Esophagus muscularis mucosa (tissue), 4 donors: ENCODE data around the gene FAM25G. TPM values are rescaled to one million over a fixed set of nuclear protein-coding genes. Genes with fewer than 3 reads are reported as not detected.
A peak's percentile ranks its signal among the peaks of the same experiment; 100 is the strongest.

Experiments
- DNase-seq: peaks from one replicate; pipeline ENCODE4 v3.0.0-alpha.2; 2017; ENCODE audit errors: extremely low spot score
- H3K27ac ChIP-seq, 4 donors: fragments of 200-600 bp; sonication (generic); replicated peaks in 1 of 4; 1 replicate in 3 of 4; 2 replicates in 1 of 4; pipeline ENCODE4 v1.5.1; 2016 to 2019; ENCODE audit warnings: mild to moderate bottlenecking in 1 of 4
- H3K27me3 ChIP-seq, 4 donors: fragments of 200-600 bp; sonication (generic); one replicate each; pipeline versions ENCODE4 v1.5.1 to v1.6.0; 2016 to 2019
- H3K36me3 ChIP-seq, 4 donors: fragments of 200-600 bp; sonication (generic); one replicate each; pipeline ENCODE4 v1.5.1; 2016 to 2019
- H3K4me1 ChIP-seq, 4 donors: fragments of 200-600 bp; sonication (generic); one replicate each; pipeline ENCODE4 v1.5.1; 2016 to 2019
- H3K4me3 ChIP-seq, 4 donors: fragments of 200-600 bp; sonication (generic); 1 replicate in 2 of 4; 2 replicates in 2 of 4; pipeline ENCODE4 v1.5.1; 2016 to 2019; ENCODE audit warnings: mild to moderate bottlenecking in 4 of 4, moderate library complexity in 1 of 4
- H3K9me3 ChIP-seq, 4 donors: fragments of 200-600 bp; sonication (generic); 1 replicate in 3 of 4; 2 replicates in 1 of 4; pipeline ENCODE4 v1.5.1; 2016 to 2019
- EP300 ChIP-seq: sonication (generic); formaldehyde crosslinking; IDR thresholded peaks from one replicate; pipeline ENCODE4 v1.6.1; 2017; ENCODE audit warnings: antibody characterized with exemption
- POLR2A ChIP-seq: fragments of 450-650 bp; IDR thresholded peaks from one replicate; pipeline ENCODE4 v1.6.1; 2017; ENCODE audit warnings: antibody characterized with exemption, moderate library complexity, mild to moderate bottlenecking, low read depth
- POLR2AphosphoS5 ChIP-seq, 2 donors: sonication (generic); formaldehyde crosslinking; IDR thresholded peaks; one replicate each; pipeline ENCODE4 v1.6.1; 2017; ENCODE audit warnings: antibody characterized with exemption in 2 of 2
- WGBS: methylation state at CpG from one replicate; pipeline ENCODE4 v1.1.5; 2018; 5-methylcytosine and 5-hydroxymethylcytosine counted together
- intact Hi-C: fragments of 100-400 bp; cut with DNase I; formaldehyde crosslinking; loops from one replicate; pipeline ENCODE4 v1.15.1; 2023
- total RNA-seq, 4 donors: library from RNA; depleted of rRNA; stranded (reverse); fragments of >200 nt; gene quantifications; one replicate each; pipeline versions ENCODE4 v1.1.0 to v1.2.1, GENCODE V29; 2016
- TF ChIP-seq, protein P1 (sequence below), 3 experiments: fragments of 200-600 bp in 2 of 3; fragments of 450-650 bp in 1 of 3; sonication (generic) in 2 of 3; IDR thresholded peaks; one replicate each; pipeline ENCODE4 v1.5.1; 2017 to 2019; ENCODE audit warnings: antibody characterized with exemption in 3 of 3, mild to moderate bottlenecking in 2 of 3, moderate library complexity in 1 of 3

Gene FAM25G
- total RNA-seq, 4 donors from 2014 or later, result not detected

- 92% methylated on average over 9 of the region's 10 CpGs for WGBS
- peak; percentile 84 for DNase-seq
- Histone ChIP-seq H3K4me3 (no peak overlapping the region), H3K36me3 (no peaks in the 10 kb centered on the region), H3K27me3 (no peaks in the 10 kb centered on the region), H3K27ac (no peak overlapping the region), H3K4me1 (no peaks in the 10 kb centered on the region), H3K9me3 (no peaks in the 10 kb centered on the region)
- TF ChIP-seq, protein P1, sequence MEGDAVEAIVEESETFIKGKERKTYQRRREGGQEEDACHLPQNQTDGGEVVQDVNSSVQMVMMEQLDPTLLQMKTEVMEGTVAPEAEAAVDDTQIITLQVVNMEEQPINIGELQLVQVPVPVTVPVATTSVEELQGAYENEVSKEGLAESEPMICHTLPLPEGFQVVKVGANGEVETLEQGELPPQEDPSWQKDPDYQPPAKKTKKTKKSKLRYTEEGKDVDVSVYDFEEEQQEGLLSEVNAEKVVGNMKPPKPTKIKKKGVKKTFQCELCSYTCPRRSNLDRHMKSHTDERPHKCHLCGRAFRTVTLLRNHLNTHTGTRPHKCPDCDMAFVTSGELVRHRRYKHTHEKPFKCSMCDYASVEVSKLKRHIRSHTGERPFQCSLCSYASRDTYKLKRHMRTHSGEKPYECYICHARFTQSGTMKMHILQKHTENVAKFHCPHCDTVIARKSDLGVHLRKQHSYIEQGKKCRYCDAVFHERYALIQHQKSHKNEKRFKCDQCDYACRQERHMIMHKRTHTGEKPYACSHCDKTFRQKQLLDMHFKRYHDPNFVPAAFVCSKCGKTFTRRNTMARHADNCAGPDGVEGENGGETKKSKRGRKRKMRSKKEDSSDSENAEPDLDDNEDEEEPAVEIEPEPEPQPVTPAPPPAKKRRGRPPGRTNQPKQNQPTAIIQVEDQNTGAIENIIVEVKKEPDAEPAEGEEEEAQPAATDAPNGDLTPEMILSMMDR (IDR thresholded peaks at IDR 0.05), result no peak
- no peak for TF ChIP-seq POLR2A
- TF ChIP-seq POLR2AphosphoS5 (IDR thresholded peaks at IDR 0.05), result no peak
- TF ChIP-seq EP300, result no peak
- intact Hi-C loops, result no loop called here
Measured at GRCh38 chr10:47454008-47454779, 37.3 kb downstream of the FAM25G start.

- Histone ChIP-seq H3K4me3 (no peak overlapping the region), H3K27ac (no peak overlapping the region), H3K36me3 (no peaks in the 10 kb centered on the region), H3K4me1 (no peaks in the 10 kb centered on the region), H3K27me3 (no peaks in the 10 kb centered on the region), H3K9me3 (no peaks in the 10 kb centered on the region)
- WGBS, result 68% methylated on average over 5 of the region's 7 CpGs
- intact Hi-C loops, result no loop called here
- TF ChIP-seq POLR2A (no peak), POLR2AphosphoS5 (IDR thresholded peaks at IDR 0.05) (no peak), EP300 (no peak)
- TF ChIP-seq, protein P1 (IDR thresholded peaks at IDR 0.05), result no peak
- DNase-seq, result peak; percentile 91
Measured at GRCh38 chr10:47453141-47454007, 38.1 kb downstream of the FAM25G start.

GRCh38 chr10:47452495-47453140, 38.9 kb downstream of the FAM25G start:
- intact Hi-C loops, result no loop called here
- Histone ChIP-seq H3K27me3 (no peaks in the 10 kb centered on the region), H3K36me3 (no peaks in the 10 kb centered on the region), H3K27ac (no peak overlapping the region), H3K9me3 (no peaks in the 10 kb centered on the region), H3K4me3 (no peak overlapping the region), H3K4me1 (no peaks in the 10 kb centered on the region)
- TF ChIP-seq EP300, result no peak
- TF ChIP-seq, protein P1 (IDR thresholded peaks at IDR 0.05), result no peak
- no peak for TF ChIP-seq POLR2A
- TF ChIP-seq POLR2AphosphoS5 (IDR thresholded peaks at IDR 0.05), result no peak
- 77% methylated on average over 11 of the region's 11 CpGs for WGBS
- DNase-seq, result no peak

- intact Hi-C loops, result no loop called here
- 93% methylated on average over 6 of the region's 7 CpGs for WGBS
Measured at GRCh38 chr10:47451998-47452494, 39.5 kb downstream of the FAM25G start.

More at GRCh38 chr10:47451998-47452494, 39.5 kb downstream of the FAM25G start:
- no peak overlapping the region for H3K4me3 ChIP-seq
- TF ChIP-seq, protein P1 (IDR thresholded peaks at IDR 0.05), result no peak
- TF ChIP-seq POLR2AphosphoS5 (IDR thresholded peaks at IDR 0.05), result no peak
- no peak for TF ChIP-seq POLR2A
- TF ChIP-seq EP300, result no peak
- no peak overlapping the region for H3K27ac ChIP-seq
- H3K9me3 ChIP-seq, result no peaks in the 10 kb centered on the region
- no peaks in the 10 kb centered on the region for H3K27me3 ChIP-seq
- H3K4me1 ChIP-seq, result no peaks in the 10 kb centered on the region
- peak; percentile 90 for DNase-seq
- no peaks in the 10 kb centered on the region for H3K36me3 ChIP-seq
